Transverse colon (tissue), 4 donors: ENCODE measurements around the gene BTRC. TPM values are rescaled to one million over a fixed set of nuclear protein-coding genes. Genes with fewer than 3 reads are reported as not detected.

Experiments used
- DNase-seq: peaks from one replicate; pipeline ENCODE4 v3.0.0-alpha.2; 2019
- H3K27ac ChIP-seq, 4 donors: fragments of 200-600 bp; sonication (generic); 2 replicates each; pipeline ENCODE4 v1.5.1; 2016 to 2018; ENCODE audit warnings: inconsistent platforms in 4 of 4
- H3K27me3 ChIP-seq: fragments of 200-600 bp; sonication (generic); 2 replicates; pipeline ENCODE4 v1.5.1; 2017; ENCODE audit warnings: inconsistent platforms
- H3K36me3 ChIP-seq, 4 donors: fragments of 200-600 bp; sonication (generic); 2 replicates each; pipeline ENCODE4 v1.5.1; 2017 to 2019; ENCODE audit warnings: inconsistent platforms in 4 of 4
- H3K4me1 ChIP-seq, 4 donors: fragments of 200-600 bp; sonication (generic); 2 replicates each; pipeline ENCODE4 v1.5.1; 2017 to 2020; ENCODE audit warnings: inconsistent platforms in 4 of 4
- H3K4me3 ChIP-seq, 4 donors: fragments of 200-600 bp; sonication (generic); 1 replicate in 1 of 4; 2 replicates in 3 of 4; pipeline versions ENCODE4 v1.5.1 to v1.6.1; 2017 to 2019; ENCODE audit warnings: inconsistent platforms in 4 of 4
- H3K9me3 ChIP-seq, 2 donors: fragments of 200-600 bp; sonication (generic); 2 replicates each; pipeline ENCODE4 v1.5.1; 2017 to 2019; ENCODE audit warnings: inconsistent platforms in 2 of 2
- EP300 ChIP-seq: sonication (generic); formaldehyde crosslinking; IDR thresholded peaks from one replicate; pipeline ENCODE4 v1.6.1; 2017; ENCODE audit warnings: antibody characterized with exemption, low read depth
- POLR2A ChIP-seq: fragments of 450-650 bp; IDR thresholded peaks from one replicate; pipeline ENCODE4 v1.6.1; 2016; ENCODE audit warnings: antibody characterized with exemption, mild to moderate bottlenecking, moderate library complexity
- POLR2AphosphoS5 ChIP-seq, 3 donors: sonication (generic); formaldehyde crosslinking; IDR thresholded peaks; one replicate each; pipeline ENCODE4 v1.6.1; 2016; ENCODE audit warnings: antibody characterized with exemption in 3 of 3
- WGBS, 2 donors: methylation state at CpG; one replicate each; pipeline ENCODE4 v1.1.5; 2018; ENCODE audit warnings: low coverage in 1 of 2; 5-methylcytosine and 5-hydroxymethylcytosine counted together
- in situ Hi-C, 4 donors: fragments of 200-750 bp; cut with MboI; loops; one replicate each; pipeline versions ENCODE4 v1.15.0 to v1.15.1; 2017; ENCODE audit warnings: low sequenced_read_pairs in 3 of 4, low pct_ligation_motif_present in 1 of 4, low pct_unique_long_range_greater_than_20kb in 1 of 4
- intact Hi-C: fragments of 100-400 bp; cut with DNase I; formaldehyde crosslinking; loops from one replicate; pipeline ENCODE4 v1.15.1; 2023; ENCODE audit warnings: low total_unique reads
- total RNA-seq, 4 donors: library from RNA; depleted of rRNA; stranded (reverse); fragments of >200 nt; gene quantifications; one replicate each; pipeline ENCODE4 v1.1.0, GENCODE V29; 2016
- TF ChIP-seq, protein P1 (sequence below), 5 experiments: fragments of 200-600 bp in 3 of 5; fragments of 450-650 bp in 2 of 5; sonication (generic) in 3 of 5; IDR thresholded peaks; 1 replicate in 2 of 5; 2 replicates in 3 of 5; pipeline ENCODE4 v1.5.1; 2016 to 2017; ENCODE audit warnings: antibody characterized with exemption in 5 of 5, inconsistent platforms in 3 of 5, mild to moderate bottlenecking in 2 of 5, moderate library complexity in 1 of 5

BTRC gene
- total RNA-seq, 4 donors from 2014 or later = 8.6 to 195 (median 32.0) TPM

DNA sequence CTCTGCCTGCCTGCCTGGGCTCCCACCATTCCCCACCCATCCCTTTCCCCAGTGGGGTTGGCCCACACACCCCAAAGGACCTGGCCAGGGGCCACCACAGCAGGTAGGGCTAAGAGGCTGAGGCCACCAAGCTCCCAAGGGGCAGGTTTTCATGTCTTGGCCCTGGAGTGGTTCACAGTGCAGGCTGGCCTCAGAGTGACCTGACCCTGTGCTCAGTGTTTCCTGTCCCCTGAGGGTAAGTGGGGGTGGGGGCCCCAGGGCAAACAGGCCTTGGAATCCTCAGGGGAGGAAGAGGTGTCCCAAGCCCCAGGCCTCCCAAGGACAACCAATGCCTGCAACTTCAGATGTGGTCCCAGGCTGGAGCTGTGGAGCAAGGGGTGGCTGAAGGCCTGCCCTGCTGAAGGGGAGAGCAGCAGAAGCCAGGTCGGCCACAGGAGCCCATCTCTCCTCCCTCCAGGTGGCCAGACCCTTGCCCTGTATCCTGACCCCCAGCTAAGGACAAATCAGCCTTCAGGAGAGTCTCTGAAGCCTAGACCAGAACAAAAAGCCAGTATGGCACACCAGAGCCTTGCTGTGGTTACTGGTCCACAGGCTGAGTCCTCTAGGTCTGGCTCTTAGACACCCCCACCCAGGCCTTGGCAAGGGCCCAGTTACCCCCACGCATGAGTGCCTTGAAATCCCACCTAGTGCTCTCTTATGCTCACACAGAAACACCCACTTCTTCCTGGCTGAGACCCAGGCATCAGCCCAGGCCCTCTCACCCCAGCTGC, 206.5 kb downstream of the BTRC start:
- TF ChIP-seq, protein P1, sequence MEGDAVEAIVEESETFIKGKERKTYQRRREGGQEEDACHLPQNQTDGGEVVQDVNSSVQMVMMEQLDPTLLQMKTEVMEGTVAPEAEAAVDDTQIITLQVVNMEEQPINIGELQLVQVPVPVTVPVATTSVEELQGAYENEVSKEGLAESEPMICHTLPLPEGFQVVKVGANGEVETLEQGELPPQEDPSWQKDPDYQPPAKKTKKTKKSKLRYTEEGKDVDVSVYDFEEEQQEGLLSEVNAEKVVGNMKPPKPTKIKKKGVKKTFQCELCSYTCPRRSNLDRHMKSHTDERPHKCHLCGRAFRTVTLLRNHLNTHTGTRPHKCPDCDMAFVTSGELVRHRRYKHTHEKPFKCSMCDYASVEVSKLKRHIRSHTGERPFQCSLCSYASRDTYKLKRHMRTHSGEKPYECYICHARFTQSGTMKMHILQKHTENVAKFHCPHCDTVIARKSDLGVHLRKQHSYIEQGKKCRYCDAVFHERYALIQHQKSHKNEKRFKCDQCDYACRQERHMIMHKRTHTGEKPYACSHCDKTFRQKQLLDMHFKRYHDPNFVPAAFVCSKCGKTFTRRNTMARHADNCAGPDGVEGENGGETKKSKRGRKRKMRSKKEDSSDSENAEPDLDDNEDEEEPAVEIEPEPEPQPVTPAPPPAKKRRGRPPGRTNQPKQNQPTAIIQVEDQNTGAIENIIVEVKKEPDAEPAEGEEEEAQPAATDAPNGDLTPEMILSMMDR (IDR thresholded peaks at IDR 0.05) = no peak
- TF ChIP-seq POLR2AphosphoS5 (IDR thresholded peaks at IDR 0.05) (no peak), EP300 (no peak), POLR2A (no peak)
- Histone ChIP-seq H3K27ac (no peak overlapping the region), H3K4me1 (no peaks in the 10 kb centered on the region), H3K27me3 (peaks cover 29% of the 10 kb centered on the region), H3K9me3 (no peaks in the 10 kb centered on the region), H3K4me3 (no peak overlapping the region), H3K36me3 (no peaks in the 10 kb centered on the region)
- 53% methylated on average over 2 of the region's 2 CpGs; no CpG with 5 or more reads in 1 of the 2 donors for WGBS, 2 donors
- intact Hi-C loops = no loop called here
- in situ Hi-C loops = loop anchor here (10.0 to 25.0 kb wide), 4 partner anchors 248 to 348 kb away; no protein-coding TSS in a partner anchor
- no peak for DNase-seq

DNA sequence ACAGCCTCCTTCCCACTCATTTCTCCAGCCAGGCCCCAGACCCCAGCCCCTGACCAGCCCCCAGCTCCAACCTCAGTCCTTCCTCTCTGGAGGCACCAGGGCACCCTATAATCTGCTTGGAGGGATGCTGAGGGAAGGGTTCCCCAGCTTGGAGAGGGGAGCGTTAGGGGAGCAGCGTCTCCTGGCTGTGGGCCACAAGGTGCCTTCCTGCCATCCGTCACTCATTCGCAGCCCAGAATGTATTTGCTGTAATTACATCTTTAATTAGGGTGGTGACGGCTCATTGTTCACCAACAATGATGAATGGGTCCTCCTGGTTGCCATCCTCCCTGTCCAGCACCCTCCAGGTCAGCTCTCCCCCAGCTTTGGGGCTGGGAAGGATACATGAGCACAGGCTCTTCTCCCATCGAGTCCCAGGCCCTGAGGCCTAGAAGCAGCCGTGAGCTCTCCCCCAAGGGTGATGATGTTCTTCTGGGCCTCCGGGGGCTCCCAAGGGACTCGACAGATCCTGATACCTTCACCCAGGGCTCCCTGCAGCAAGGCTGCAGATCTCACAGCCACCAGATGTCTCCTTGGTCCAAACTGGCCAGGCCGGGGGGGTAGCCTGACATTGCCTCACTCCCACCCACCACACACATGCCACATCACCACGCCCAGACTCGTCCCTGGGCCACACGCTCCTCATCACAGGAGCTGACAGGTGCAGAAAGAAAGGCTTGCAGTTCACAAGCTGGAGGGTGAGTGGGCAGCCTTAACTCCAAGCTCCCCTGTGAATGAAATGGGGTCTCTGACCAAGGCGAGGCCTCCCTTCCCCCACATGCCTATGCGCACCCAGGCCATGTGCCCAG, 207.3 kb downstream of the BTRC start:
- no peak overlapping the region for H3K27ac ChIP-seq
- no peaks in the 10 kb centered on the region for H3K9me3 ChIP-seq
- DNase-seq = no peak
- TF ChIP-seq POLR2A = no peak
- no peak for TF ChIP-seq EP300
- TF ChIP-seq POLR2AphosphoS5 (IDR thresholded peaks at IDR 0.05) = no peak
- TF ChIP-seq, protein P1 (IDR thresholded peaks at IDR 0.05) = no peak
- no peak overlapping the region for H3K4me3 ChIP-seq
- no peaks in the 10 kb centered on the region for H3K36me3 ChIP-seq
- in situ Hi-C loops = loop anchor here (10.0 to 25.0 kb wide), 4 partner anchors 249 to 349 kb away; no protein-coding TSS in a partner anchor
- WGBS, 2 donors = 82 to 93% methylated on average over 3 to 15 of the region's 15 CpGs
- peaks cover 0 to 2% (median 0%) of the 10 kb centered on the region in 4 donors for H3K4me1 ChIP-seq
- peaks cover 38% of the 10 kb centered on the region for H3K27me3 ChIP-seq
- intact Hi-C loops = no loop called here

DNA sequence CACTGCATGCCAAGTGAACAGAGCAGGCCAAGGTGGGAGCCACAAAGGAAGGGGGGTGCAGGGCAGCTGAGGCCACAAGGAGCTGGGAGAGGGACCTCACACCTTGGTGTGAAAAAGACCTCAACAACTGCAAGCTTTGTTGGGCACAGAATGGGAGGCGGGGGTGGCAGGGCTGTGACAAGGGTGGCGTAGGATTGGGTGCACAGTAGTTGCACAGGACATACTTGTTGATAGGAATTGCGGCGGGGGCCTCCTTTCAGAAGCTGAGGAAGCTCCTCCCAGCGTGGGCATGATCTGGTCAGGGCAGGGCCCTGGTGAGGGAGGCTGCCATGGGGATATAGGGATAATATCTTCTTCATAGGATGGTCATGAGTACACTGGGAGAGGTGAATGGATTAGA, 208.3 kb downstream of the BTRC start:
- H3K4me1 ChIP-seq = peaks cover 4 to 7% (median 5%) of the 10 kb centered on the region in 4 donors
- TF ChIP-seq POLR2A (no peak), POLR2AphosphoS5 (IDR thresholded peaks at IDR 0.05) (no peak), EP300 (no peak)
- TF ChIP-seq, protein P1 (IDR thresholded peaks at IDR 0.05) = no peak
- no peak for DNase-seq
- H3K27me3 ChIP-seq = peaks cover 47% of the 10 kb centered on the region
- in situ Hi-C loops (loop anchor here (10.0 to 25.0 kb wide), 4 partner anchors 250 to 350 kb away; no protein-coding TSS in a partner anchor), intact Hi-C loops (no loop called here)
- H3K27ac ChIP-seq = no peak overlapping the region
- 85% methylated on average over 5 of the region's 5 CpGs; no CpG with 5 or more reads in 1 of the 2 donors for WGBS, 2 donors
- no peak overlapping the region for H3K4me3 ChIP-seq
- H3K36me3 ChIP-seq = no peaks in the 10 kb centered on the region
- no peaks in the 10 kb centered on the region for H3K9me3 ChIP-seq

DNA sequence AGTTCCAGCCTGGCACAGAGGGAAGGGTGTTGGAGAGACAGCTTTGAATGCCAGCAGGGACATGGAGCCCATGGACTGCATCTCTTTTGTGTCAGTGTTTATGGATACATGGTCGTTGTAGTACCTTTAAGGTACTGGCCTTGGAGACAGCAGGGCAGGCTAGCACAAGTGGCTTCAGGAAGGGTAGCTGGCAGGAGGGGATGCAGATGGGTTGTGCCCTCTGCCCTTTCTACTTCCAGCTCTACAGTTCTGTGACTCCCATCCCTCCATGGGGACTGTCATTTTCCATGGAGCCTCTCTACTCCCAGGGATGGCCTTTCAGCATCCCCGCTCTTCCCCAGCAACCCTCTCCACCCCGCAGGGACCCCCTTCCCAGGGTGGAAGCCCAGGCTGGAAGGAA, 209.0 kb downstream of the BTRC start:
- Histone ChIP-seq H3K4me3 (no peak overlapping the region), H3K27me3 (peaks cover 55% of the 10 kb centered on the region), H3K9me3 (no peaks in the 10 kb centered on the region), H3K36me3 (no peaks in the 10 kb centered on the region), H3K4me1 (peaks cover 4 to 7% (median 5%) of the 10 kb centered on the region in 4 donors), H3K27ac (no peak overlapping the region)
- intact Hi-C loops (no loop called here), in situ Hi-C loops (loop anchor here (10.0 to 25.0 kb wide), 4 partner anchors 251 to 351 kb away; no protein-coding TSS in a partner anchor)
- 73% methylated on average over 3 of the region's 3 CpGs; no CpG with 5 or more reads in 1 of the 2 donors for WGBS, 2 donors
- TF ChIP-seq, protein P1 (IDR thresholded peaks at IDR 0.05) = no peak
- TF ChIP-seq POLR2AphosphoS5 (IDR thresholded peaks at IDR 0.05) (no peak), POLR2A (no peak), EP300 (no peak)
- no peak for DNase-seq
